H9 (cell line): Measurements from ENCODE around the gene MARCHF10. TPM values are rescaled to one million over a fixed set of nuclear protein-coding genes. Genes with fewer than 3 reads are reported as not detected.

Experiments
- DNase-seq: peaks from one replicate; pipeline ENCODE4 v3.0.0-alpha.2; 2017
- H2AFZ ChIP-seq: one replicate; pipeline ENCODE4 v1.6.1; 2013; ENCODE audit warnings: mild to moderate bottlenecking, low read length, control low read depth, moderate library complexity
- H2AK5ac ChIP-seq: 2 replicates; pipeline ENCODE4 v1.6.1; 2013; ENCODE audit warnings: low read length, control low read depth, mixed read lengths; ENCODE audit not compliant: insufficient read length
- H2BK120ac ChIP-seq: one replicate; pipeline ENCODE4 v1.6.1; 2013; ENCODE audit warnings: low read depth, mild to moderate bottlenecking, low read length, control low read depth, inconsistent platforms; ENCODE audit not compliant: poor library complexity, severe bottlenecking
- H2BK12ac ChIP-seq: 2 replicates; pipeline ENCODE4 v1.6.1; 2013; ENCODE audit warnings: low read length, control low read depth, mixed read lengths, low read depth; ENCODE audit not compliant: insufficient read length
- H2BK15ac ChIP-seq: 2 replicates; pipeline ENCODE4 v1.6.1; 2013; ENCODE audit warnings: low read depth, low read length, control low read depth
- H2BK20ac ChIP-seq: one replicate; pipeline ENCODE4 v1.6.1; 2013; ENCODE audit warnings: low read depth, mild to moderate bottlenecking, low read length, control low read depth, inconsistent platforms; ENCODE audit not compliant: poor library complexity, severe bottlenecking
- H2BK5ac ChIP-seq: 2 replicates; pipeline ENCODE4 v1.6.1; 2013; ENCODE audit warnings: low read length, control low read depth, mixed read lengths; ENCODE audit not compliant: insufficient read length
- H3K14ac ChIP-seq: 2 replicates; pipeline ENCODE4 v1.6.1; 2013; ENCODE audit warnings: low read length, control low read depth; ENCODE audit not compliant: insufficient read depth
- H3K18ac ChIP-seq: 2 replicates; pipeline ENCODE4 v1.6.1; 2013; ENCODE audit warnings: low read depth, mild to moderate bottlenecking, mixed read lengths, low read length, control low read depth; ENCODE audit not compliant: insufficient read length
- H3K23ac ChIP-seq: 2 replicates; pipeline ENCODE4 v1.6.1; 2013; ENCODE audit warnings: low read length, control low read depth, mixed read lengths, low read depth; ENCODE audit not compliant: insufficient read length
- H3K23me2 ChIP-seq: 2 replicates; pipeline ENCODE4 v1.6.1; 2013; ENCODE audit warnings: low read depth, mild to moderate bottlenecking, mixed read lengths, low read length, control low read depth; ENCODE audit not compliant: insufficient read length, poor library complexity, severe bottlenecking
- H3K27ac ChIP-seq: 2 replicates; pipeline ENCODE4 v1.5.1; 2013; ENCODE audit warnings: low read length, control low read depth, mixed read lengths, low read depth; ENCODE audit not compliant: insufficient read length
- H3K27me3 ChIP-seq: 2 replicates; pipeline ENCODE4 v1.6.1; 2013; ENCODE audit warnings: low read length, control low read depth, inconsistent platforms; ENCODE audit not compliant: insufficient read depth
- H3K4ac ChIP-seq: 2 replicates; pipeline ENCODE4 v1.6.1; 2013; ENCODE audit warnings: low read depth, mild to moderate bottlenecking, control low read depth, inconsistent platforms, low read length, moderate library complexity
- H3K4me1 ChIP-seq: 2 replicates; pipeline ENCODE4 v1.6.1; 2013; ENCODE audit warnings: low read length, control low read depth, inconsistent platforms; ENCODE audit not compliant: insufficient read depth
- H3K4me2 ChIP-seq: 2 replicates; pipeline ENCODE4 v1.6.1; 2013; ENCODE audit warnings: low read length, control low read depth, mixed read lengths; ENCODE audit not compliant: insufficient read length, insufficient read depth
- H3K56ac ChIP-seq: 2 replicates; pipeline ENCODE4 v1.6.1; 2013; ENCODE audit warnings: low read depth, mild to moderate bottlenecking, mixed read lengths, low read length, control low read depth; ENCODE audit not compliant: insufficient read length
- H3K79me1 ChIP-seq: 2 replicates; pipeline ENCODE4 v1.6.1; 2013; ENCODE audit warnings: low read depth, mild to moderate bottlenecking, moderate library complexity, low read length, control low read depth, inconsistent platforms; ENCODE audit not compliant: insufficient read depth, poor library complexity, severe bottlenecking
- H3K79me2 ChIP-seq: 2 replicates; pipeline ENCODE4 v1.6.1; 2013; ENCODE audit warnings: low read length, control low read depth, inconsistent platforms; ENCODE audit not compliant: insufficient read depth
- H3K9ac ChIP-seq: 2 replicates; pipeline ENCODE4 v1.6.1; 2013; ENCODE audit warnings: low read length, control low read depth, mixed read lengths; ENCODE audit not compliant: insufficient read length; ENCODE audit errors: extremely low read depth
- H3K9me3 ChIP-seq: one replicate; pipeline ENCODE4 v1.6.1; 2013; ENCODE audit warnings: low read depth, low read length, inconsistent platforms; ENCODE audit not compliant: control insufficient read depth
- H3T11ph ChIP-seq: one replicate; pipeline ENCODE4 v1.6.1; 2013; ENCODE audit warnings: mild to moderate bottlenecking, low read length, control low read depth, inconsistent platforms
- H4K20me1 ChIP-seq: one replicate; pipeline ENCODE4 v1.6.1; 2013; ENCODE audit not compliant: control insufficient read depth, insufficient read length, insufficient read depth
- H4K5ac ChIP-seq: 2 replicates; pipeline ENCODE4 v1.6.1; 2013; ENCODE audit warnings: low read depth, mild to moderate bottlenecking, mixed read lengths, low read length, control low read depth; ENCODE audit not compliant: insufficient read length
- H4K8ac ChIP-seq: replicated peaks from 2 replicates; pipeline ENCODE4 v1.6.1; 2013; ENCODE audit warnings: low read length, control low read depth, mixed read lengths, low read depth; ENCODE audit not compliant: insufficient read length
- H4K91ac ChIP-seq: 2 replicates; pipeline ENCODE4 v1.6.1; 2013; ENCODE audit warnings: low read depth, mild to moderate bottlenecking, moderate library complexity, mixed read lengths, low read length, control low read depth; ENCODE audit not compliant: insufficient read length
- H3K27ac Mint-ChIP-seq, 3 experiments: 2 replicates in 2 of 3; 3 replicates in 1 of 3; pipeline ENCODE4 v1.8.0; 2020 to 2021; ENCODE audit warnings: mixed read lengths in 3 of 3, mild to moderate bottlenecking in 1 of 3, moderate library complexity in 1 of 3
- H3K27me3 Mint-ChIP-seq: 2 replicates; pipeline ENCODE4 v1.8.0; 2021; ENCODE audit warnings: low read depth, mild to moderate bottlenecking, moderate library complexity, mixed read lengths
- H3K36me3 Mint-ChIP-seq, 3 experiments: 2 replicates in 2 of 3; 3 replicates in 1 of 3; pipeline ENCODE4 v1.8.0; 2020 to 2021; ENCODE audit warnings: low read depth in 3 of 3, mixed read lengths in 3 of 3; ENCODE audit not compliant: insufficient read depth in 1 of 3
- H3K4me1 Mint-ChIP-seq, 2 experiments: 2 replicates each; pipeline ENCODE4 v1.8.0; 2020; ENCODE audit warnings: mixed read lengths in 2 of 2
- H3K4me3 Mint-ChIP-seq, 2 experiments: 2 replicates in 1 of 2; 3 replicates in 1 of 2; pipeline ENCODE4 v1.8.0; 2020 to 2021; ENCODE audit warnings: mild to moderate bottlenecking in 2 of 2, mixed read lengths in 2 of 2, moderate library complexity in 1 of 2
- H3K9me3 Mint-ChIP-seq, 2 experiments: 2 replicates in 1 of 2; 3 replicates in 1 of 2; pipeline ENCODE4 v1.8.0; 2020; ENCODE audit warnings: mild to moderate bottlenecking in 2 of 2, mixed read lengths in 2 of 2, moderate library complexity in 1 of 2
- WGBS: extraction: QIAGEN DNeasy Blood & Tissue Kit; methylation state at CpG from one replicate; pipeline ENCODE4 v1.1.7; 2013; ENCODE audit warnings: missing lambda C conversion rate, low lambda C conversion rate, mixed read lengths; ENCODE audit not compliant: insufficient read length; ENCODE audit errors: extremely low coverage; 5-methylcytosine and 5-hydroxymethylcytosine counted together
- total RNA-seq: library from RNA; stranded (reverse); gene quantifications from 2 replicates; pipeline ENCODE4 v1.2.1, GENCODE V29; 2021
- TF ChIP-seq, protein P1 (sequence below): fragments of 200-600 bp; sonication (generic); conservative IDR thresholded peaks from 3 replicates; pipeline ENCODE4 v1.8.0; 2021; ENCODE audit warnings: antibody characterized with exemption, mild to moderate bottlenecking

The MARCHF10 gene
- total RNA-seq, 1 experiment from 2014 or later = not detected

DNA sequence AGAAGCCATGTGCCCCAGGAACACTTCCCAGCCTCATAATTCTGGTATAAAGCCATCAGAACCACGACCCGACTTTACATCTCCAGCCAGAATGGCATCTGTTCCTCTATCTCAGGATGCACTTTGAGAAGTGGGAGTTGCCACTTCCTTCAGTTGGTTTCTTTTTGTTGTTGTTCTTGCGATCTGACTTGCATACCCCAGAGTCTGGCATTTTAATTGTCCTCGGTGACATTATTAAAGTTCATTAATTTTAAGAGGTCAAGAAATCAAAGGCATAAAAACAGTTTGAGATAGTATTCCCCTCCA, 13.5 kb downstream of the MARCHF10 start:
- Mint-ChIP-seq H3K27ac (no peak overlapping the region), H3K9me3 (peaks cover 8 to 16% of the 10 kb centered on the region in 2 experiments), H3K4me3 (no peak overlapping the region), H3K27me3 (no peaks in the 10 kb centered on the region; the same call in 1 of the 2 replicates), H3K36me3 (peaks cover 0 to 25% (median 3%) of the 10 kb centered on the region in 3 experiments; a peak in 6 of 7 replicates), H3K4me1 (peaks cover 14 to 19% of the 10 kb centered on the region in 2 experiments; a peak in 3 of 4 replicates)
- H3K27me3 ChIP-seq = no peaks in the 10 kb centered on the region
- H2BK5ac ChIP-seq = no peak overlapping the region
- no peaks in the 10 kb centered on the region for H3K79me2 ChIP-seq
- H3K4ac ChIP-seq = no peak overlapping the region
- H2BK12ac ChIP-seq = no peak overlapping the region
- H4K8ac ChIP-seq = no peak overlapping the region
- H3K4me1 ChIP-seq = no peaks in the 10 kb centered on the region
- no peak overlapping the region for H2BK120ac ChIP-seq
- no CpG with 5 or more reads among the region's 4 CpGs for WGBS
- H3K14ac ChIP-seq = no peak overlapping the region
- no peak overlapping the region for H3K18ac ChIP-seq
- no peaks in the 10 kb centered on the region for H3K23me2 ChIP-seq
- H4K20me1 ChIP-seq = no peaks in the 10 kb centered on the region
- no peak overlapping the region for H2BK15ac ChIP-seq
- no peak overlapping the region for H4K5ac ChIP-seq
- H3K9ac ChIP-seq = no peak overlapping the region
- no peaks in the 10 kb centered on the region for H3K9me3 ChIP-seq
- TF ChIP-seq, protein P1, sequence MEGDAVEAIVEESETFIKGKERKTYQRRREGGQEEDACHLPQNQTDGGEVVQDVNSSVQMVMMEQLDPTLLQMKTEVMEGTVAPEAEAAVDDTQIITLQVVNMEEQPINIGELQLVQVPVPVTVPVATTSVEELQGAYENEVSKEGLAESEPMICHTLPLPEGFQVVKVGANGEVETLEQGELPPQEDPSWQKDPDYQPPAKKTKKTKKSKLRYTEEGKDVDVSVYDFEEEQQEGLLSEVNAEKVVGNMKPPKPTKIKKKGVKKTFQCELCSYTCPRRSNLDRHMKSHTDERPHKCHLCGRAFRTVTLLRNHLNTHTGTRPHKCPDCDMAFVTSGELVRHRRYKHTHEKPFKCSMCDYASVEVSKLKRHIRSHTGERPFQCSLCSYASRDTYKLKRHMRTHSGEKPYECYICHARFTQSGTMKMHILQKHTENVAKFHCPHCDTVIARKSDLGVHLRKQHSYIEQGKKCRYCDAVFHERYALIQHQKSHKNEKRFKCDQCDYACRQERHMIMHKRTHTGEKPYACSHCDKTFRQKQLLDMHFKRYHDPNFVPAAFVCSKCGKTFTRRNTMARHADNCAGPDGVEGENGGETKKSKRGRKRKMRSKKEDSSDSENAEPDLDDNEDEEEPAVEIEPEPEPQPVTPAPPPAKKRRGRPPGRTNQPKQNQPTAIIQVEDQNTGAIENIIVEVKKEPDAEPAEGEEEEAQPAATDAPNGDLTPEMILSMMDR = no peak
- H3T11ph ChIP-seq = no peak overlapping the region
- H2AFZ ChIP-seq = no peak overlapping the region
- H3K4me2 ChIP-seq = no peak overlapping the region
- DNase-seq = no peak
- H2BK20ac ChIP-seq = no peak overlapping the region
- H3K27ac ChIP-seq = no peak overlapping the region
- H3K56ac ChIP-seq = no peak overlapping the region
- H4K91ac ChIP-seq = no peak overlapping the region
- no peak overlapping the region for H3K23ac ChIP-seq
- H3K79me1 ChIP-seq = no peaks in the 10 kb centered on the region
- H2AK5ac ChIP-seq = no peak overlapping the region
